A549 (cell line): ENCODE measurements around the gene CDCA3. TPM values are rescaled to one million over a fixed set of nuclear protein-coding genes. Genes with fewer than 3 reads are reported as not detected.

Experiments used
- ATAC-seq, 2 experiments: fragments of 200-7000 bp in 1 of 2; fragments of >200 bp in 1 of 2; cut with Nextera tagmentation in 1 of 2; cut with Tn5 transposase in 1 of 2; 3 replicates each; pipeline versions ENCODE4 v1.8.0 to v1.9.1; 2018 to 2020; ENCODE audit warnings: mild to moderate bottlenecking in 1 of 2, moderate library complexity in 1 of 2
- CTCF ChIA-PET: fragments of 300-600 bp; sonication (Branson Sonifier 250); formaldehyde crosslinking; extraction: SDS; loops from one replicate; lab custom pipeline; 2021; ENCODE audit warnings: antibody characterized with exemption, inconsistent platforms; lab: Yijun Ruan, JAX
- POLR2A ChIA-PET: fragments of 350-600 bp; formaldehyde crosslinking; extraction: SDS; loops from one replicate; lab custom pipeline; 2021; ENCODE audit warnings: antibody characterized with exemption, inconsistent platforms; lab: Yijun Ruan, JAX
- DNase-seq, 2 experiments: peaks; one replicate each; pipeline versions ENCODE4 v3.0.0 to v3.0.0-alpha.2; 2011 to 2016; ENCODE audit warnings: low read depth in 1 of 2, low spot score in 1 of 2
- FAIRE-seq: peaks from 2 replicates; lab custom pipeline; 2011; peaks lifted over from hg19 to GRCh38; lab: Jason Lieb, UNC
- H3K27ac ChIP-seq, 2 experiments: fragments of >200 bp; sonication (Bioruptor Twin); formaldehyde crosslinking; 3 replicates each; pipeline ENCODE4 v1.5.1; 2016 to 2017
- H3K4me1 ChIP-seq: fragments of >200 bp; sonication (Bioruptor Twin); formaldehyde crosslinking; 3 replicates; pipeline ENCODE4 v1.6.1; 2016
- H3K4me2 ChIP-seq: fragments of >200 bp; sonication (Bioruptor Twin); formaldehyde crosslinking; 3 replicates; pipeline ENCODE4 v1.6.1; 2016
- H3K4me3 ChIP-seq: fragments of >200 bp; sonication (Bioruptor Twin); formaldehyde crosslinking; 3 replicates; pipeline ENCODE4 v1.5.1; 2016
- H3K9me3 ChIP-seq: fragments of >200 bp; sonication (Bioruptor Twin); formaldehyde crosslinking; 3 replicates; pipeline ENCODE4 v1.6.1; 2016
- BCL3 ChIP-seq: fragments of >200 bp; sonication (Bioruptor Twin); formaldehyde crosslinking; IDR thresholded peaks from 3 replicates; pipeline ENCODE4 v1.6.1; 2016
- CBX2 ChIP-seq: fragments of 200-600 bp; sonication (generic); IDR thresholded peaks from 2 replicates; pipeline ENCODE4 v1.6.1; 2016; ENCODE audit warnings: low read depth, mild to moderate bottlenecking, borderline replicate concordance
- CHD2 ChIP-seq: fragments of 150-350 bp; IDR thresholded peaks from 2 replicates; pipeline ENCODE4 v1.6.1; 2014; ENCODE audit warnings: low read length; ENCODE audit not compliant: partially characterized antibody
- E2F6 ChIP-seq: IDR thresholded peaks from 2 replicates; pipeline ENCODE4 v1.6.1; 2012; ENCODE audit warnings: low read depth, borderline replicate concordance
- EHF ChIP-seq: fragments of 250-450 bp; sonication (Bioruptor Pico); IDR thresholded peaks from 2 replicates; pipeline ENCODE4 v1.5.0; 2020; ENCODE audit warnings: mild to moderate bottlenecking
- ESRRA ChIP-seq: fragments of 150-350 bp; IDR thresholded peaks from 2 replicates; pipeline ENCODE4 v1.6.1; 2014; ENCODE audit warnings: mild to moderate bottlenecking, low read length, borderline replicate concordance
- FOSB ChIP-seq: fragments of 250-450 bp; sonication (Bioruptor Pico); IDR thresholded peaks from 2 replicates; pipeline ENCODE4 v1.5.0; 2020; ENCODE audit warnings: mild to moderate bottlenecking, moderate library complexity
- FOXS1 ChIP-seq: fragments of 250-450 bp; sonication (Bioruptor Pico); IDR thresholded peaks from 2 replicates; pipeline ENCODE4 v1.5.0; 2020; ENCODE audit warnings: mild to moderate bottlenecking, moderate library complexity
- GATA3 ChIP-seq: IDR thresholded peaks from 2 replicates; pipeline ENCODE4 v1.6.1; 2012; ENCODE audit warnings: borderline replicate concordance
- HOXB5 ChIP-seq: fragments of 250-450 bp; sonication (Bioruptor Pico); IDR thresholded peaks from 2 replicates; pipeline ENCODE4 v1.5.0; 2020; ENCODE audit warnings: mild to moderate bottlenecking, moderate library complexity
- KDM1A ChIP-seq: fragments of 200-600 bp; sonication (generic); IDR thresholded peaks from 2 replicates; pipeline ENCODE4 v1.6.1; 2016; ENCODE audit warnings: low read depth, mild to moderate bottlenecking
- KDM5A ChIP-seq: fragments of 200-600 bp; sonication (generic); IDR thresholded peaks from 2 replicates; pipeline ENCODE4 v1.6.1; 2016; ENCODE audit warnings: antibody characterized with exemption, mild to moderate bottlenecking
- MAFK ChIP-seq: fragments of 450-650 bp; IDR thresholded peaks from 2 replicates; pipeline ENCODE4 v1.6.1; 2014; ENCODE audit not compliant: partially characterized antibody
- MYC ChIP-seq: IDR thresholded peaks from 2 replicates; pipeline ENCODE4 v1.6.1; 2012; ENCODE audit warnings: mild to moderate bottlenecking, inconsistent platforms, low read length, improper control_type of control experiment, borderline replicate concordance
- POLR2A ChIP-seq: IDR thresholded peaks from 2 replicates; pipeline ENCODE4 v1.6.1; 2012; ENCODE audit warnings: mild to moderate bottlenecking, low read length
- RAD21 ChIP-seq, 2 experiments: fragments of >200 bp in 1 of 2; sonication (Bioruptor Twin) in 1 of 2; formaldehyde crosslinking in 1 of 2; IDR thresholded peaks in 1 of 2; conservative IDR thresholded peaks in 1 of 2; 2 replicates in 1 of 2; 3 replicates in 1 of 2; pipeline ENCODE4 v1.6.1; 2012 to 2018; ENCODE audit warnings: inconsistent platforms in 1 of 2
- RARB ChIP-seq: fragments of 250-450 bp; sonication (Bioruptor Pico); IDR thresholded peaks from 2 replicates; pipeline ENCODE4 v1.8.0; 2021; ENCODE audit warnings: mild to moderate bottlenecking, moderate library complexity
- RCOR1 ChIP-seq: fragments of 150-350 bp; IDR thresholded peaks from 2 replicates; pipeline ENCODE4 v1.6.1; 2014; ENCODE audit warnings: antibody characterized with exemption, low read length, low read depth
- RFX5 ChIP-seq: fragments of 450-650 bp; IDR thresholded peaks from 2 replicates; pipeline ENCODE4 v1.7.1; 2014; ENCODE audit warnings: antibody characterized with exemption, mild to moderate bottlenecking, moderate library complexity
- SMC3 ChIP-seq: fragments of >200 bp; sonication (Bioruptor Twin); formaldehyde crosslinking; IDR thresholded peaks from 3 replicates; pipeline ENCODE4 v1.6.1; 2018; ENCODE audit warnings: inconsistent platforms
- SREBF2 ChIP-seq: fragments of 450-650 bp; IDR thresholded peaks from 2 replicates; pipeline ENCODE4 v1.6.1; 2014; ENCODE audit warnings: mild to moderate bottlenecking, moderate library complexity
- TFCP2L1 ChIP-seq: fragments of 250-450 bp; sonication (Bioruptor Pico); IDR thresholded peaks from 2 replicates; pipeline ENCODE4 v1.5.0; 2021; ENCODE audit warnings: mild to moderate bottlenecking
- ZC3H11A ChIP-seq: fragments of 450-650 bp; IDR thresholded peaks from 2 replicates; pipeline ENCODE4 v1.6.1; 2014; ENCODE audit warnings: antibody characterized with exemption, mild to moderate bottlenecking
- ZNF302 ChIP-seq: fragments of 250-450 bp; sonication (Bioruptor Pico); IDR thresholded peaks from 2 replicates; pipeline ENCODE4 v1.9.0; 2021; ENCODE audit warnings: inconsistent platforms, mild to moderate bottlenecking, moderate library complexity
- ZSCAN20 ChIP-seq: fragments of 250-450 bp; sonication (Bioruptor Pico); IDR thresholded peaks from 2 replicates; pipeline ENCODE4 v1.8.0; 2022; ENCODE audit warnings: mild to moderate bottlenecking, moderate library complexity
- WGBS: methylation state at CpG from one replicate; pipeline ENCODE4 v1.1.6; 2017; ENCODE audit errors: missing lambda C conversion rate; 5-methylcytosine and 5-hydroxymethylcytosine counted together
- polyA plus RNA-seq, 4 experiments: library from polyadenylated mRNA; depleted of rRNA in 3 of 4; stranded (reverse); fragments of >200 nt; fragmentation: RNase III in 1 of 4; extraction: RNeasy Plus Mini Kit Qiagen cat#74134 plus additional on column Dnase treatment in 1 of 4; gene quantifications; 2 replicates in 3 of 4; 3 replicates in 1 of 4; pipeline ENCODE4 v1.2.3, GENCODE V29; 2011 to 2017
- TF ChIP-seq, protein P1 (sequence below): IDR thresholded peaks from 2 replicates; pipeline ENCODE4 v1.6.1; 2012
- TF ChIP-seq, protein P2 (sequence below): fragments of >200 bp; sonication (Bioruptor Twin); formaldehyde crosslinking; IDR thresholded peaks from 3 replicates; pipeline ENCODE4 v1.5.1; 2016

CDCA3 gene
- polyA plus RNA-seq, 2 of the 4 experiments (the other 2 are of a cell fraction): 57.5 to 80.2 TPM

DNA sequence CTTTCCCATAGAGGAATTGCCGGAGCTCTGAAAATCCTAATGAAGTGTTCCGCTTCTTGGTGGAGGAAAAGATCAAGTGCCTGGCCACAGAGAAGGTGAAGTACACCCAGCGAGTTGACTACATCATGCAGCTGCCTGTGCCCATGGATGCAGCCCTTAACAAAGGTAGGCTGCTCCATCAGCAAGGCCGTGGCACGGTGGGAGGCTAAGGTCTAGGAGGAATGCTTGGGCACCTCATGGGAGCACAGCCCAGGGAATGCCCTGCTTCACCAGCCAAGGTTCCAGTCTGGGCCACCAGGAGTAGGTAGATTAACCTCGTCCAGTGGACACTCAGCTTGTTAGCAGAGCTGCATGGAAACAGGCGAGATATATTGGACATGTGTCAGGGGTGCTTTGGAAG, 9.9 kb upstream of the CDCA3 start (continued):
- TF ChIP-seq MYC: no peak
- TF ChIP-seq ZNF302: no peak
- TF ChIP-seq EHF (CRISPR knock-in tag): no peak
- TF ChIP-seq, protein P1, sequence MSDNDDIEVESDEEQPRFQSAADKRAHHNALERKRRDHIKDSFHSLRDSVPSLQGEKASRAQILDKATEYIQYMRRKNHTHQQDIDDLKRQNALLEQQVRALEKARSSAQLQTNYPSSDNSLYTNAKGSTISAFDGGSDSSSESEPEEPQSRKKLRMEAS: no peak
- TF ChIP-seq, all 56 proteins: peak for 0

DNA sequence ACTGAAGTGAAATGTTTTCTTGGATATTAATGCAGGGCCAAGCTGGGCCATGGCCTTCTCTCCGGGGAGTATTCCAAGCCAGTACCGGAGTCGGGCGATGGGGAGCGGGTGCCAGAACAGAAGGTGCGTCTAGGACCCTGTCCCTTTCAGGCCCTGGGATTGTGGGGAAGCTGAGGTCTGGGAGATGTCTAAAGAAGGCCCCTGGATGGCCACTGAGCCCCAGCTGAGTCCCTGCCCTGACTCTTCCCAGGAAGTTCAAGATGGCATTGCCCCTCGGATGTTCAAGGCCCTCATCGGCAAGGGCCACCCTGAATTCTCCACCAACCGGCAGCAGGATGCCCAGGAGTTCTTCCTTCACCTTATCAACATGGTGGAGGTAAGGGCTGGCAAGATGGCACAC, 9.0 kb upstream of the CDCA3 start:
- Histone ChIP-seq H3K4me3 (no peak overlapping the region), H3K9me3 (no peaks in the 10 kb centered on the region), H3K4me1 (no peaks in the 10 kb centered on the region), H3K27ac (no peak overlapping the region), H3K4me2 (no peak overlapping the region)
- POLR2A ChIA-PET: no interaction called here
- ATAC-seq (no peak), DNase-seq (no peak), FAIRE-seq (no peak)
- TF ChIP-seq CHD2 (no peak), ZSCAN20 (CRISPR knock-in tag) (no peak), MYC (no peak), HOXB5 (no peak), RCOR1 (no peak), SREBF2 (no peak), FOSB (CRISPR knock-in tag) (no peak), GATA3 (no peak)
- CTCF ChIA-PET: interaction anchor here (0.8 to 2.8 kb wide), 6 partner anchors 10 to 106 kb away, joined by 3 to 14 read pairs (median 6); partner anchors contain the start of gene SPSB2
- 94% methylated on average over 9 of the region's 9 CpGs for WGBS

GRCh38 chr12:6858799-6859198, 7.7 kb upstream of the CDCA3 start:
- Histone ChIP-seq H3K4me1 (peaks cover 3% of the 10 kb centered on the region), H3K4me3 (no peak overlapping the region), H3K9me3 (no peaks in the 10 kb centered on the region), H3K27ac (no peak overlapping the region), H3K4me2 (no peak overlapping the region)
- no peak for TF ChIP-seq POLR2A
- no peak for TF ChIP-seq KDM5A
- TF ChIP-seq, protein P1: no peak
- no peak for TF ChIP-seq ESRRA
- no peak for TF ChIP-seq KDM1A
- TF ChIP-seq, protein P2, sequence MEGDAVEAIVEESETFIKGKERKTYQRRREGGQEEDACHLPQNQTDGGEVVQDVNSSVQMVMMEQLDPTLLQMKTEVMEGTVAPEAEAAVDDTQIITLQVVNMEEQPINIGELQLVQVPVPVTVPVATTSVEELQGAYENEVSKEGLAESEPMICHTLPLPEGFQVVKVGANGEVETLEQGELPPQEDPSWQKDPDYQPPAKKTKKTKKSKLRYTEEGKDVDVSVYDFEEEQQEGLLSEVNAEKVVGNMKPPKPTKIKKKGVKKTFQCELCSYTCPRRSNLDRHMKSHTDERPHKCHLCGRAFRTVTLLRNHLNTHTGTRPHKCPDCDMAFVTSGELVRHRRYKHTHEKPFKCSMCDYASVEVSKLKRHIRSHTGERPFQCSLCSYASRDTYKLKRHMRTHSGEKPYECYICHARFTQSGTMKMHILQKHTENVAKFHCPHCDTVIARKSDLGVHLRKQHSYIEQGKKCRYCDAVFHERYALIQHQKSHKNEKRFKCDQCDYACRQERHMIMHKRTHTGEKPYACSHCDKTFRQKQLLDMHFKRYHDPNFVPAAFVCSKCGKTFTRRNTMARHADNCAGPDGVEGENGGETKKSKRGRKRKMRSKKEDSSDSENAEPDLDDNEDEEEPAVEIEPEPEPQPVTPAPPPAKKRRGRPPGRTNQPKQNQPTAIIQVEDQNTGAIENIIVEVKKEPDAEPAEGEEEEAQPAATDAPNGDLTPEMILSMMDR: no peak
- TF ChIP-seq E2F6: no peak
- no peak for TF ChIP-seq RFX5
- no peak for TF ChIP-seq ZC3H11A
- TF ChIP-seq RARB (CRISPR knock-in tag): no peak
- no peak for TF ChIP-seq RCOR1
- no peak for TF ChIP-seq FOXS1
- no peak for TF ChIP-seq FOSB (CRISPR knock-in tag)
- TF ChIP-seq MAFK: no peak
- TF ChIP-seq TFCP2L1: no peak
- TF ChIP-seq CBX2: no peak
- TF ChIP-seq BCL3: no peak
- TF ChIP-seq RAD21 (conservative IDR thresholded peaks at IDR 0.05 in 1 of 2, IDR thresholded peaks at IDR 0.05 in 1 of 2): no peak
- TF ChIP-seq SMC3: no peak
- ATAC-seq (no peak), FAIRE-seq (no peak), DNase-seq (no peak)
- ChIA-PET POLR2A (interaction anchor here (1.7 kb wide), 1 partner anchor 9 kb away, joined by 6 read pairs; the partner anchor contains the start of gene TPI1), CTCF (interaction anchor here (1.0 to 2.8 kb wide), 5 partner anchors 10 to 32 kb away, joined by 3 to 14 read pairs (median 4); partner anchors contain the start of gene SPSB2)
- 85% methylated on average over 2 of the region's 2 CpGs for WGBS
